ENCODE measurements around the gene ZC3H15. TPM values are rescaled to one million over a fixed set of nuclear protein-coding genes. Genes with fewer than 3 reads are reported as not detected.

The ZC3H15 gene
- total and polyA plus RNA-seq, 2 of the 8 experiments (the other 6 are each of a cell fraction or from before 2014, with no cell fraction given): 32.0 to 80.8 TPM

DNA sequence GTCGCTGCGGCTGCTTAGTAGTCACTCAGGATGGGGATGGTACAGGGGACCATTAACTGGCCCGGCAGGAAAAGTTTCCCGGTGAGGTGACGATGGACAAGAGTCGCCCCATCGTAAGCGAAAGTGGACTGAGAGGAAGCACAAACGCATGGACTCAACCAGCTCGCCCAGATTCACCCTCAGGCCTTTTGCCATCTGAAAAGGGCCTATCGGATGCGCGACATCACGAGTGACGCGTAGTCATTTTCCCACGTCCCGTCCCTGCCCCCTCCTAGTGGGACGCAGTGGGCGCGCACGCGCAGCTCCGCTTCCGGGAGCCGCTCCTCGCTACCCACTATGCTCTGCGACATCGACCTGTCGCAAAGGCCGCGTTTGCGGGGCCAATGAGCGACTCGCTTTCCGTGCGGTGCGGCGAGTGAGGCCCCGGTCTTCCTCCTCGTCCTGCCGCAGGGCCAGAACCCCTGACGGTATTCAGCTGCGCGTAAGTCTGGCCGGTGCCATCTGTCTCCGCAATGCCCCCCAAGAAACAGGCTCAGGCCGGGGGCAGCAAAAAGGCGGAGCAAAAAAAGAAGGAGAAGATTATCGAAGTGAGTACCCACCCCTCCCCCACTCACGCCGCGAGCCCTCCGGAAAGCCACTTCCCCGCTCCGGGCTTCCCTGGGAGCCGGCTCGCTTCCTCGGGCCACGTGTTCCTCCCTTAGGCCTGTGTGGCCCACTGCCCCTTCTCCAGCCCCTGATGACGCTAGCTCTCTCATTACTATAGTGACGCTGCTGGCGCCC, at the start of gene ZC3H15 (continued):
- TF ChIP-seq NRF1 (IDR thresholded peaks at IDR 0.05; ENCODE audit: low read depth, low read length): peak; percentile 83
- TF ChIP-seq E2F6 (IDR thresholded peaks at IDR 0.05): no peak
- no peak for TF ChIP-seq SIX5 (IDR thresholded peaks at IDR 0.05; ENCODE audit: low read depth, low read length)
- peak; percentile 51 for TF ChIP-seq KDM4A (IDR thresholded peaks at IDR 0.05; ENCODE audit: low read depth, low read length, severe bottlenecking)
- TF ChIP-seq TAF1 (IDR thresholded peaks at IDR 0.05; ENCODE audit: low read depth, low read length): peak; percentile 96
- TF ChIP-seq RNF2 (IDR thresholded peaks at IDR 0.05; ENCODE audit: borderline replicate concordance, low read depth, low read length, missing control alignments, poor library complexity, severe bottlenecking): no peak
- TF ChIP-seq MAX (IDR thresholded peaks at IDR 0.05): peak; percentile 88
- peak; percentile 95 for TF ChIP-seq ASH2L (IDR thresholded peaks at IDR 0.05; ENCODE audit: low read length)
- TF ChIP-seq POLR2AphosphoS5 (IDR thresholded peaks at IDR 0.05; ENCODE audit: low read depth, low read length): peak; percentile 97
- no peak for TF ChIP-seq YY1 (IDR thresholded peaks at IDR 0.05; ENCODE audit: low read depth, low read length)
- TF ChIP-seq SUZ12 (IDR thresholded peaks at IDR 0.05; ENCODE audit: low read length): peak; percentile 25; the same call in 1 of the 2 replicates
- no peak for TF ChIP-seq TAF7 (optimal IDR thresholded peaks at IDR 0.05; ENCODE audit: borderline replicate concordance, low read depth, low read length)
- no peak for TF ChIP-seq NANOG (IDR thresholded peaks at IDR 0.05; ENCODE audit: insufficient read depth, low read depth, low read length, poor library complexity, severe bottlenecking)
- TF ChIP-seq BACH1 (IDR thresholded peaks at IDR 0.05; ENCODE audit: low read length): peak; percentile 92
- no peak for TF ChIP-seq SP1 (IDR thresholded peaks at IDR 0.05; ENCODE audit: low read depth, low read length)
- TF ChIP-seq SIRT6 (IDR thresholded peaks at IDR 0.05; ENCODE audit: low read length): no peak
- TF ChIP-seq POU5F1 (IDR thresholded peaks at IDR 0.05; ENCODE audit: low read depth, low read length): no peak
- no peak for TF ChIP-seq MAFK (IDR thresholded peaks at IDR 0.05; ENCODE audit: low read depth, low read length)
- TF ChIP-seq USF2 (IDR thresholded peaks at IDR 0.05; ENCODE audit: low read length): peak; percentile 34; the same call in 1 of the 2 replicates

Data from H1 (cell line).